ENCODE data around the gene NTM.
"Not testable (repeated sequence)": the region's sequence is repeated elsewhere in the genome, so short reads cannot be mapped to it uniquely, and the experiment has no call there.

Gene NTM

GRCh38 chr11:132047167-132047566, 676.8 kb downstream of the NTM start:
- no peak for DNase-seq (ENCODE audit: low spot score)

GRCh38 chr11:132048040-132048439, 677.6 kb downstream of the NTM start:
- peak; percentile 84 for DNase-seq (ENCODE audit: low spot score)

- DNase-seq (ENCODE audit: low spot score): no peak
Measured at GRCh38 chr11:132049205-132049604, 678.8 kb downstream of the NTM start.

GRCh38 chr11:132050049-132050448, 679.6 kb downstream of the NTM start:
- DNase-seq (ENCODE audit: low spot score): no peak

- DNase-seq (ENCODE audit: low spot score): no peak
Measured at GRCh38 chr11:132050577-132051165, 680.3 kb downstream of the NTM start.

GRCh38 chr11:132051704-132052103, 681.3 kb downstream of the NTM start:
- no peak for DNase-seq (ENCODE audit: low spot score)

GRCh38 chr11:132052342-132052741, 681.9 kb downstream of the NTM start:
- DNase-seq (ENCODE audit: low spot score): no peak

GRCh38 chr11:132052904-132053303, 682.5 kb downstream of the NTM start:
- DNase-seq (ENCODE audit: low spot score): no peak

- DNase-seq (ENCODE audit: low spot score): no peak
Measured at GRCh38 chr11:132054822-132055221, 684.4 kb downstream of the NTM start.

- no peak for DNase-seq (ENCODE audit: low spot score)
Measured at GRCh38 chr11:132055296-132055695, 684.9 kb downstream of the NTM start.

GRCh38 chr11:132056689-132057088, 686.3 kb downstream of the NTM start:
- no peak for DNase-seq (ENCODE audit: low spot score)

GRCh38 chr11:132057266-132057665, 686.9 kb downstream of the NTM start:
- no peak for DNase-seq (ENCODE audit: low spot score)

- peak; percentile 65 for DNase-seq (ENCODE audit: low spot score)
Measured at GRCh38 chr11:132058211-132058772, 687.9 kb downstream of the NTM start.

GRCh38 chr11:132060567-132060966, 690.2 kb downstream of the NTM start:
- DNase-seq (ENCODE audit: low spot score): no peak

GRCh38 chr11:132062031-132062430, 691.6 kb downstream of the NTM start:
- no peak for DNase-seq (ENCODE audit: low spot score)

- DNase-seq (ENCODE audit: low spot score): no peak
Measured at GRCh38 chr11:132062541-132062940, 692.1 kb downstream of the NTM start.

- peak; percentile 92 for DNase-seq (ENCODE audit: low spot score)
Measured at GRCh38 chr11:132064987-132065620, 694.7 kb downstream of the NTM start.

GRCh38 chr11:132068556-132068955, 698.1 kb downstream of the NTM start:
- DNase-seq (ENCODE audit: low spot score): no peak

- DNase-seq (ENCODE audit: low spot score): not testable (repeated sequence)
Measured at GRCh38 chr11:132069593-132069992, 699.2 kb downstream of the NTM start.

- not testable (repeated sequence) for DNase-seq (ENCODE audit: low spot score)
Measured at GRCh38 chr11:132070907-132071306, 700.5 kb downstream of the NTM start.

GRCh38 chr11:132072044-132072857, 701.8 kb downstream of the NTM start:
- DNase-seq (ENCODE audit: low spot score): peak; percentile 88

GRCh38 chr11:132072858-132073211, 702.4 kb downstream of the NTM start:
- DNase-seq (ENCODE audit: low spot score): no peak

- no peak for DNase-seq (ENCODE audit: low spot score)
Measured at GRCh38 chr11:132073787-132074186, 703.4 kb downstream of the NTM start.
